ENCODE measurements around the gene CD7.
A peak's percentile ranks its signal among the peaks of the same experiment; 100 is the strongest.

The CD7 gene

DNA sequence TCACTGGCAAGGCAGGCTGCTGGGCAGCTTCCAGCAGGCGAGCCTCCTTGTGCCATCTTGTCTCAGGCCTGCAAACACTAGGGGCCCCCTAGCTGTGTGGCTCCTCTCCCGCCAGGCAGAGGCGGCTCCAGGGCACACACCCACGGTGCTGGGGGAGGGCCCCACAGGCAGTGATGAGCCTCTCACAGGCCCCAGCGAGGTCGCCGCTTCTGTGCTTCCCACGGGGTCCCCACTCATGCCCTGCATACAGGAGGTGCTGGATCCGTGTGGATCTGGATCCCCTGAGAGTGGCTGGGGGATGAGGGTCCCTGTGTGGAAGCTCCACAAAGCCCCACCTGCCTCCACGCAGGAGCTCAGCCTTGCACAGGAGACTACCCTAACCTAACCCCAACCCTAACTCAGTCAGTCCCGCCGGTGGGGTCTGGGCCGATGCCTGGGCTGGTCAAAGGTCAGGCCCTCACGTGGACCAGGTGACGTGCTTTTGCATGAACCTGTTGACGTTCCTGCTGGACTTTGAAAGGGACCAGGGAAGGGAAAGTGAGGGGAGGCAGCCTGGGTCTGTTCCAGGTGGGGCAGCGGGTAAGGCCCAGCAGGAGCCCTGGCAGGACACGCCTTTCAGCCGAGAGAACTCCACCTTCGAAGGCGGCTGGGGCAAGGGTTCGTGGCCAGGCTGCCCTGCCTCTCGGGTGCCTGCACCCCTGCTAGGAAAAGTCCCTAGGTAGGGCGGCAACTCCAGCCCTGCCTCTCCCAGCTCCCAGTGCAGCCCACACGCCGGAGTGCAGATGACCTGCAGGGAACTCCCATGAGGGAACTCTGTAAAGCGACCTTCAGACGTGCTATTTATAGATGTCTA lies 11.0 kb upstream of the CD7 start:
- no peak for DNase-seq

DNA sequence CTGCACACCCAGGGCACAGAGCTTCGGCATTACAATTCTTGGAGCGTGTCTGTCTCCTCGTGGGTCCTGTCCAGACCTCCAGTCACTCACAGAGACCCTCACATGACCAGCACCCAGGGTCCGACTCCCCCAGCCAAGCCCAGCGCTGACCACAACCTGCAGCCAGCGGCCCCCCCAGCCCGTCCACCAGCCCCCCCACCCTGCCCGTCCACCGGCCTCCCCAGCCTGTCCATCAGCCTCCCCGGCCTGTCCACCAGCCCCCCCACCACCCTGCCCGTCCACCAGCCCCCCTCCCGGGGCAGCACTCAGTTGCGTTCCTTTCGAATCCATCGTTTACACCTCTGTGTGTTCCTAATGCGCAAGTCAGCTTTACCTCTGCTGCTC lies 10.3 kb upstream of the CD7 start:
- DNase-seq: no peak

DNA sequence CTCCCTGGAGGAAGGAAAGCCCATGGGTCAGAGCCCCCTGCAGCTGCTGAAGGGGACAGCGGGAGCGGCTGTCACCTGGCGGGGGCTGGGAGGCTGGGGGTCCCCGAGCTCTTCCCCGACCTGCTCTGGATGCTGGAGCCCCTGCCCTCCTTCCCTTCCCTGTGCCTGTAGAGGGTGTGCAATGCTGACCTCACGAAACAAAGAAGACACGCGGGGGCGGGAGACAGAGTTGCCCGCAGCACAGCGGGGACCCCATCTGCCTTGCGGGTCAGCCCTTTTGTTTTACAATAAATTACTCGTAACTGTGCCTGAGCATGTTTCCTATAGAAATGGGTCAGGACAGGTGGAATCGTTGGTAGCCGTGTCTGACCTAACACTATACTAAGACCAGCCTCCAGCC lies 9.9 kb upstream of the CD7 start:
- no peak for DNase-seq

DNA sequence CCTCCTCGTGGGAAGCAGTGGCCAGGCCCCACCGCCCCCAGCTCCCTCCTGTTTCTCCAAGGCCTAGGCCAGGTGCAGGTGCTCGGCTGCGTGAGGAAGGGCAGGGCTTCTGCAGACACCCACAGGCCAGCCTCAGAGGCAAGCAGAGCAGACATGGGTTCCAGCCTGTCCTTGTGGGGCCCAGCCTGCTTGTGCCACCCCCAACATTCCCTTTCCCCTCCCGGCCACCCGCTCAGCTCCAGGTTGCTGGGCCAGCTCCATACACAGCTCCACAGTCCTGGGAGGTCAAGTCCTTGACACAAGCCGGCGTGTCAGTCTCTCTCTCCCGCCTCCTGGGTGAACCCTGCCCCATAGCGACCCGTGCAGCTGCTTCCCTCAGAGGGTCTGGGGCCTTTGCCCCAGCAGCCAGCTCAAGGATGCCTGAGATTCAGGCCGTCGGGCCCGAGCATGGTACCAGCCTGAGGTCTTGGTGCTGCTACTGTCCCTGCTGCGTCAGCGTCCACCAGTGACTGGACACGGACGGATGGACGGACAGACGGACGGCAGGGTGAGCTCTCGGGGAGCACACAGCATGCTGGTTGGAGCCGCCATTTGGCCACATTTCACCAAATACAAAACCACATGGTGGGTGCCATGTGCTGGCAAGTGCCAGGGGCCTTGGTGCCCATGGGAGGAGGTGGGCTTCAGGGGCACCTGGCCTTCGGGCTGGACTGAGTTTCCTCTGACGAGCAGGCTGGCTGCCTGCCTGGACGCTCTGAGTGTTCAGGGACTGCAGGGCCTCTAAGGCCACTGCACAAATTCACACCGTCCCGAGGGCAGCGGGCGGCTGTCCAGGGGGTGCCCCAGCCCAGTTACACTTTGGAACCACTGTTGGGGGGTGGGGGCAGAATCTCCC lies 8.1 kb upstream of the CD7 start:
- no peak for DNase-seq

DNA sequence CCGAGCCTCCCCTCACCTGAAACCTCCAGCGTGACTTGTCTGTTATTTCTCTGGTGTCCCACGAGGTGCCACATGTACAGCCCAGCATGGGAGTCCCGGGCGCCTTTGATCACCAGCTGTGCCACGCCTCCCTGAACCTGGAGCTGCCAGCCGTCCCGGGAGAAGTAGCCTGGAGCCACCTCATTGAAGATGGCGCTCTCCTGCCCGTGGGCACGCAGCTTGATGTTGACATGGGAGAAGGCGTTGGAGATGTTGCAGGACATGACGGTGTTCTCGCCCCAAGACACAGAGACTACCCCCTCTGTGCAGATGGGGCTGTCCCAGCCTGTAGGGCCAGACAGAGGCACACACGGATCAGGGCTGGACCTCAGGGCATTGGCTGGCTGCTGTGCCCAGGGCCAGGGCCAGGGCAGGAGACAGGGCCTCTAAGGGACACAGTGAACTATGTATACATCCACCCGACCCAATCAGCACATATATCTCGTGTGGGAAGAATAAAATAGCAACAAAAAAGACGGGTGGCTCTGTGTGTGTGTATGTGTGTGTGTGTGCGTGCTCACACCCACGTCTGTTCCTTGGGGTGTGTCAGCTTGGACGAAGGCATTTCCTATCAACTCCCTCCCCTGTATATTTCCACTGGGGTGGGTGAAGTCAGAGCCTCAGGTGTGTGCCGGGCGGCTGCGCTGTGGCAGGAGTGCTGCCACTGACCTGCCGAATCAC lies 7.3 kb upstream of the CD7 start:
- peak; percentile 47 to 60 for DNase-seq

DNA sequence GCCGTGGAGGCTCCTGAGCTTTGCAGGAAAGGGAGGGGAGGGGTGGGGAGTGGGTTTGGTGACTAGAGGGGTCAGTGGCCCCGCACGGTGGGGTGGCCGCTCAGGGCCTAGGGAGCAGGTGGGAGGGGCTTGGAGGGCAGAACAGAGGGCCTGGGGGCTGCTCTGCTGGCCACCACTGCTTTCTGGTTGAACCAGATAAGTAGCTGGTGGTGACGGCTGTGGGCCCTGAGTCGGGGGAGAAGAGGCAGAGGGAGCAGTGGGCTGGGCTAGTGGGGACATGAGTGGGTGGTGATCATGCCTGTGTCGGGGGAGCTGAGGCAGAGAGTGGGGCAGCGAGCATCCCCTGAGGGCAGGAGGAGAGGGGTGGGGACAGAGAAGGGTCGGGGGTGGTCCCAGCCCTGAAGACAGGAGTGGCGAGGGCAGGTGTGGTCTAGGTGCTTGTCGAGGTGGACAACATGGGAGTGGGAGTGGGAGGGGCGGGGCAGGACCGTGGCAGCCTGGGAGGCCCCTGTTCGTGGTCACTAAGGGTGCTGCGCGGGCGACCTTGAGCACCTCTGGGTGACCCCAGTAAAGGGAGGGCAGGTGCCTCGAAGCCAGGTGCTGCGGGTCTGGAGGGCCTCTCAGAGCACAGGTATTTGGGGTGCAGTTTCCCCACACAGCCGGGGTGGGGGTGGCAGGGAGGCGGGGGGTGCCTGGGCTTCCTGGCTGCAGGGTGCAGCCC lies 6.3 kb upstream of the CD7 start:
- DNase-seq: no peak

DNA sequence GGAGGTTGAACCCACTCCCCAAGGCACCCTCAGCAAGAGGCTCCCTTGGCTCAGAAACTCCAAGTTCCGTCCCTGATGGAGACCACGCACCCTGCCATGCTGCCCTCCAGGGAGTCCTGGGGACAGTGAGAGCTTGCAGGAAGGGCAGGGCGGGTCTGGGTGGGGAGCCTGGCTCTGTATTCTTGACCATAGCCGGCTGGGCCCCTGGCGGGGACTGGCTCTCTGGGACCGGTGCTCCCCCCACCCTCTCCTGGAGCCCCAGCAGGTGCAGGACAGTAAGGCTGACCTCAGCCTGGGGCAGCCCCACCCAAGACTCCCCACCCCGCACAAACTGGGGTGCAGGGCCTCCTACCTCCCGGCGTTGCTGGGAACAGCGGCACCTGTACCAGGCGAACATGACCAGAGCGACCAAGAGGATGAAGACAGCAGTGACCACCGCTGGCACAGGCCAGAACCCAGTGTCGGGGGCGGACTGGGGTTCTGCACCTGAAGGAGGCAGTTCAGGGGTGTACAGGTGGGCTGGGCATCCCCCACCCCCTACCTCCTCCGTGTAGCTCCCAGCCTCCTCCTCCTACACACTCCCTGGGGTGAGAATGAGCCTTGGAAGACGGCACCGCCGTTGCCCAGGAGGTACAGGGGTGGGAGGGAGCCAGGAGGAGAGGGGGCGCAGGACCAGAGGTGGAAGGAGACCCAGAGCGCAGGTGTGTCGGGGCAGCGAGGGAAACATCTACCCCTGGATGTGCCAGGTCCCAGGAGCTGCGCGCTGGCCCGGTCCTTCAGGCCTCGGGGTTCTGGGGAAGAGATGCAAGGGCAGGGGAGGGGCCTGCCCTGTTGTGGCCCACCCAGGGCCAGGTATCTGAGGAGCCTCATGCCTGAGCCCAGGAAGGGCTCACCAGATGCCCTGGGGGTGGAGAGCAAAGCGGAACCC lies 5.4 kb upstream of the CD7 start:
- DNase-seq: no peak

DNA sequence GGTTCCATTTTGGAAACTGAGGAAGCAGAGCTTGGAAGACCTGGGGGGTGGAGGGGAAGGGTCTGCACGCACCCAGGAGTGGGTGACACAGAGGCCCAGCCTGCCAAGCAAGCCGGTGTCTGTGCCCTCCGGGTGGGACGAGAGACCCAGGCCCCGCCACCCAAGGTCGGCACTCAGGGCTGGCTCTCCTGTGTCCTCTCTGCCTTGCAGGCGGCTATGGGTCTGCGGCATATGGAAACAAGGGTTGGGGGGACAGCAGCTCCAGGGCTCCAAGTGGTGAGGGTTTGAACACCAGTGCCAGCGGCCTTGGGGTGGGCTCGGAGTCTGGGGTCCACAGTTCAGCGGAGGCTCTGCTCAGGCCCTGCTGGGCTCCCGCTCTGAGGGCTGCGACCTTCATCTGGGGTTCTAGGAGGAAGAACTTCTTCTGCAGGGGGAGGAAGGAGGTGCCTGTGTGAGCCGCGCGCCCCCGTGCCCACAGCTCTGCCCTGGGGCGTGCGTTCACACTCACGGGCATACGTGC lies 4.6 kb upstream of the CD7 start:
- DNase-seq: no peak

DNA sequence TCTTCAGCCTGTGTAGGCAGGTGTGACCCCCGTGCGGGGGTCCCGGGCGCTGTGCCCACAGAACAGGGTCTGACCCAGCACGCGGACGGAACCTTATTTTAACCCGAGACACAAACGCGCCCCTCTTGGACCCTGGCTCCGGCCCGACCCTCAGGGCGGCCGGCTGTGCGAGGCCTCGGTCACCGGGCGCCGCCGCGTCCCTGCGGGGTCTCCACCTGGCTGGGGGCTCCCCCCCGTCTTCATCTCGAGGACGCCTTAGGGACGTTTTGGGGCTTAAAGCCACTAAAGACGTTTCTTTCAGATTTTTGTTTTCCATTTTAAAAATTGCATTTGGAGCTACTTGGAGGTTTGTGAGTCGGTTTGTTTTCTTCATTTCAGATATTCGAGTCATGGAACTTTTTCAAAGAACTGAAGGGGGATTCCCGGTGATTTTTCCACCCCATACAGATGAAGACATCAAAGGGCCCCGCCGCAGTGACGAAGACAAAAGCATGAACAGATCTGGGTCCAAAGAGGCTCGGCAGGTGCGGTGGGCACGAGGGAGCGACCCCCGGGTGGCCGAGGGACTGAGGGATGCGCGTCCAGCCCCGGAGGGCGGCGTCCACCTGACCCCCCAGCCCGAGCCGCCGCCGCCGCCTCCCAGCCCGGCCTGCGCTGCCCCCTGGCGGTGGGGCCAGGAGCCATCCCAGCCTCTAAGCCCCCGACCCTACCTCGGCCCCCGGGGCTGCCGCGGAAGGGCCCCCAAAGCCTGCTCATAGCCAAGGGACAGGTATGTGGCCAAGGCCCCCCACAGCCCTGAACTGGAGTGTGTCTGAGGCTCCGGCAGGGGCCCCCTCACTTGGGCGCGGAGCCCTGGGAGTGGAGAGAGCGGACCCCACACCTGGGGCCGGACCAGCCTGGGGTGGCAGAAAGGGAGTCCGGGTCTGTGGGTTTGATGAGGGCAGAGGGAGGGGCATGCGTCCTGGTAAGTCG lies 3.8 kb upstream of the CD7 start:
- DNase-seq: peak; percentile 76 to 84

DNA sequence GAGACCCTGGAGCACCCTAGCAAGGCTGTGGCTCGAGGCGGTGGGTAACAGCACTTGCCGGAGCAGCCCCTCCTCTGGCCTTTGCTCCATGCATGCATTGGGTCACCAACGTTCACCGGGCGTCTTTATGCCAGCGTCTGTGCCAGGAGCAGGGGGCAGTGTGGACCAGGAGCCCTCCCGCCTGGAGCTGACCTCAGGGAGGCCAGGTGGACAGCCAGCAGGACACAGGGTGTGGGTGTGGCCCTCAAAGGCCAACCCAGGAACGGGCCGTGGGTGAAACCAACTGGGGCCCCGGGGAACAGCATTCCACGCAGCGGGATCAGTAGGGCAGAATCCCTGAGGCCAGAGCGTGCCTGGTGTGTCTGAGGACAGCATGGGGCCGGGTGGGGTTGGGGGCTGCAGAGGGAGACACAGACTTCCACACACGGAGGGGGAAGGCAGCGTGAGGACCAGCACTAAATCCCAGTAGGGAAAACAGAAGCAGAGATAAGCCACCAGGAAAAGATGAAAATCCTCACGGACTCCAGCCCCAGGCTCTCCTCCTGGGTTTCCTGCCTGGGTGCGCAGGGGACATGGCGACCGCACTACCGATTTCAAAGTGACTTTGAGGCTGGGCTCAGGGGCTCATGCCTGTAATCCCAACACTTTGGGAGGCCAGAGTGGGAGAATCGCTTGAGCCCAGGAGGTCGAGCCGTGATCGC lies 2.9 kb upstream of the CD7 start:
- DNase-seq: no peak

DNA sequence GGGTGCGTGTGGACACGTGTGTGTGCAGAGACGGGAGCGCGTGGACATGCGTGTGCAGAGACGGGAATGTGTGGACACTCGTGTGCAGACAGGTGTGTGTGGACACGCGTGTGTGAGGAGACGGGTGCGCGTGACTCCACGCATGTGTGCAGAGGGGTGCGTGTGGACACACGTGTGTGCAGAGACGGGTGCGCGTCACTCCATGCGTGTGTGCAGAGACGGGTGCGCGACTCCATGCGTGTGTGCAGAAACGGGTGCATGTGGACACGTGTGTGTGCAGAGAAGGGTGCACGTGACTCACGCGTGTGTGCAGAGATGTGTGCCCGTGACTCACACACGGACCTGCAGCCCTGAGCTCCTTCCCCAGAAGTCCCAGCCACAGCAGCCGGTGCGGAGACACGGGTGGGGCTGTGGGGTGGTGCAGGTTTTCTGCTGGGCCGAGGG lies 2.2 kb upstream of the CD7 start:
- no peak for DNase-seq

DNA sequence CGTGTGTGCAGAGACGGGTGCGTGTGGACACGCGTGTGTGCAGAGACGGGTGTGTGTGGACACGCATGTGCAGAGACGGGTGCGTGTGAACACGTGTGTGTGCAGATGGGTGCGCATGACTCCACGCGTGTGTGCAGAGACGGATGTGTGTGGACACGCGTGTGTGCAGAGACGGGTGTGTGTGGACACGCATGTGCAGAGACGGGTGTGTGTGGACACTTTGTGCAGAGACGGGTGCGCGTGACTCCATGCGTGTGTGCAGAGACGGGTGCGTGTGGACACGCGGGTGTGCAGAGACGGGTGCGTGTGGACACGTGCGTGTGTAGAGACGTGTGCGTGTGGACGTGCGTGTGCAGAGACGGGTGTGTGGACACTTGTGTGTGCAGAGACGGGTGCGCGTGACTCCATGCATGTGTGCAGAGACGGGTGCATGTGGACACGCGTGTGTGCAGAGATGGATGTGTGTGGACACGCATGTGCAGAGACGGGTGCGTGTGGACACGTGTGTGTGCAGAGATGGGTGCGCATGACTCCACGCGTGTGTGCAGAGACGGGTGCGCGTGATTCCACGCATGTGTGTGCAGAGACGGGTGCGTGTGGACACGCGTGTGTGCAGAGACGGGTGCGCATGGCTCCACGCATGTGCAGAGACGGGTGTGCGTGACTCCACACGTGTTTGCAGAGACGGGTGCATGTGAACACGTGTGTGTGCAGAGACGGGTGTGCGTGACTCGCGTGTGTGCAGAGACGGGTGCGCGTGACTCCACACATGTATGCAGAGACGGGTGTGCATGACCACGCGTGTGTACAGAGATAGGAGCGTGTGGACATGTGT lies 1.6 kb upstream of the CD7 start:
- DNase-seq: no peak

DNA sequence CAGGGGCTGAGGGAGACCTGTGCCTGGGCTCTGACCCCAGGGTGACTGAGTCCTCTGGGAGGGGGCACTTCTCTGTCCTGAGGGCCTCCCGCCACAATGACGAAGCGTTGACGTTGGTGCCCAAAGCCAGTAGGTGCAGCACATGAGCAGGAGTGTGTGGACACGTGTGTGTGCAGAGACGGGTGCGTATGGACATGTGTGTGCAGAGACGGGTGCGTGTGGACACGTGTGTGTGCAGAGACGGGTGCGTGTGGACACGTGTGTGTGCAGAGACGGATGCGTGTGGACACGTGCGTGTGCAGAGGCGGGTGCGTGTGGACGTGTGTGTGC lies 726 bp upstream of the CD7 start:
- DNase-seq: no peak

DNA sequence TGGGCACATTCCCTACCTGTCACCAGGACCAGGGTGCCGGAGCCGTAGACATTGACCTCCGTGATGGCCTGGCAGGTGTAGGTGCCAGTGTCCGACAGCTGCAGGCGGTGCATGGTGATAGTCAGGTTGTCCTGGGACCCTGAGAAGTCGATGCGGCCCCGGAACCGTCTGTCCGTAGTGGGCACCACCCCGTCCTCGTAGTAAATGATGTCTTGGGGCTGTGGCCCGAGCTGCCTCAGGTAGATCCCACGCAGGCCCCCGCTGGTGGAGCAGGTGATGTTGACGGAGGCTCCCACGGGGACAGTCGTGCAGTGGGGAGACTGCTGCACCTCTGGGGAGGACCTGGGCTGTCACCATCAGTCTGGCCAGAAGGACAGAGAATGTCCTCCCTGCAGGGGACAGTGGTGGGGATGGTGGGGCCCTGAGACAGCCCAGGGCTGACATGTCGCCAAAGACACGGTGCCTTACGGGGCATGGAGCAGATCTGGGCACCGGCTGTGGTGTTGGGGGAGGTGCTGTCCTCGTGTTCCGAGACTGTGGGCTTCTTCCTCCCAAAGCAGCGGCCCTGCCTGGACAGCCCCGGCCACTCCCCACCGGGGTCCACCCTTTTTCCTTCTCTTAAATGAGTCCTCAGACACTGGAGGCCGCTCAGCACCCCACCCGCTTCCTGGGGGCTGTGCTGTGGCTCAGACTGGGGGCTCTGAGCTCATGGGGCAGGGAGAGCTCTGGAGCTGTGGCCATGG lies 586 bp downstream of the CD7 start:
- DNase-seq: peak in 1 of 2 experiments; percentile 48

DNA sequence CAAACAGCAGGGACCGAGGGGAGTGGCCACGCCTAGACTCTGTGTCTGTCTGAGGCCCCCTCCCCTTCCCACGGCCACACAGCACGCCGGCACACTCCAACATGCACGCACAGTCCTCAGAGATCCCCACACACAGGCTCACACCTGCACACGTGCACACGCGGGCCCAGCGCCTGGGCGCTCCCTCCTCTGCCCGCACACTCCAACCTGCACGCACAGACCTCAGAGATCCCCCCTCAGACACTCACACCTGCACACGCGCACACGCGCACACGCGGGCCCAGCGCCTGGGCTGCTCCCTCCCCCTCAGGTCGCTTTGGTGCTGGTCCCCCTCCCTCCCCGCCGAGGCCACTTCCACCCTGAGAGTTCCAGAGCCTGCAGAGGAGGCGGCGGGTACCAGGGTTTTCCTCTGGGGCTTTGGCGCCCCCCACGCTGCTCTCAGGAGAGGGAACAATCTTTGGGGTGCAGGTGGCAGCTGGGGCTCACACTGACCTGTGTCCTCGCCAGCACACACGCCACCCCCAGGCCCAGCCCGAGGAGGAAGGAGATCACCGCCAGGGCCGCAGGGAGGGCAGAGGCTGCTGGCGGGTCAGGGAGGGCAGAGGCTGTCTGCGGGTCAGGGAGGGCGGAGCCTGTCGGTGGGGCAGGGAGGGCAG lies 1.6 kb downstream of the CD7 start:
- peak; percentile 56 to 65 for DNase-seq

DNA sequence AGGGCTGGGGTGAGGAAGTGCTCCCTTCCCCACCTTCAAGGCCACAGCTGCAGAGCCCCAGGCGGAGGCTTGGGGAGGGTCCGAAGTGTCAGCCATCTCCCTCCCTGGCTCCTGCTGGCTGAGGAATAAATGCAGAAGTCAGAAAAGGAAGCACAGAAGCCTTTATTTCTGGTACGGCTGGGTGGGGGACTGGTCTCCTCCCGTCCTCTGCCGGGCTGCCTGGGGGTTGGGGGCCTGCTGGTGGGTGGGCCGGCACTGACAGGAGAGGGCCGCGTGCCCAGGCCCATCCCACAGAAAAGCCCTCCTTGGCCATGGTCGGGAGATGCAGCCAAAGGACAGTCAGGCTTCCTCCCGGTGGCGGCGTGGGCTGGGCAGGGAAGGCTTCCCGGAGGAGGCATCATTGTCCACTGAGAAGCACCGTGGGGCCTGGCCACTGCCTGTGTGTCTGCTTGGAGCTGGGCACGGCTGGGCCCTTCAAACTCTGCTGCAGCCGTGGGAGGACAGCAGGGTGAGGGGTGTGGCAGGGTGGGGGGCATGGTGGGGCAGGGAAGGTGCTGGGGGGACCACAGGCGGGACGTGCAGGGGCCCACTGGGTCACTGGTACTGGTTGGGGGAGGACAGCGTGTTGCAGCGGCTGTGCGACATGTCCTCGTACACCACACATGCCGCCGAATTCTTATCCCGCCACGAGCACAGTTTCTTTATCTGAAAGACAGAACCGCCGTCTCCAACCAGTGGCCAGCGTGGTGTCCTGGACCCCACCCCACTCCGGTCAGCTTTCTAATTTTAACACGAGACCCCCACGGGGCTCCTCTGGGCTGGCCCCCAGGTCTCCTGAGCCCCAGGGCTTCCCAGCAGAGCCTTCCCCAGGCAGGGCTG lies 2.4 kb downstream of the CD7 start:
- DNase-seq: no peak
